ENCODE results near the gene NGDN.
"Not testable (repeated sequence)": the region's sequence is repeated elsewhere in the genome, so short reads cannot be mapped to it uniquely, and the experiment has no call there.

Gene NGDN

GRCh38 chr14:23445773-23446172, 23.7 kb upstream of the NGDN start:
- no peak for DNase-seq (ENCODE audit: low spot score in 2 of 2)

GRCh38 chr14:23446291-23446851, 23.1 kb upstream of the NGDN start:
- Histone ChIP-seq H3K4me1 (no peaks in the 10 kb centered on the region), H3K4me3 (no peak overlapping the region), H3K27me3 (ENCODE audit: low read depth) (peaks cover 9% of the 10 kb centered on the region), H3K9me3 (no peaks in the 10 kb centered on the region), H3K36me3 (replicated peaks) (no peaks in the 10 kb centered on the region)
- no peak for DNase-seq (ENCODE audit: low spot score in 2 of 2)
- in situ Hi-C loops (cut with MboI; ENCODE audit: low sequenced_read_pairs): no loop called here

More at GRCh38 chr14:23445773-23446172, 23.7 kb upstream of the NGDN start:
- Histone ChIP-seq H3K27me3 (ENCODE audit: low read depth) (peaks cover 4% of the 10 kb centered on the region), H3K9me3 (no peaks in the 10 kb centered on the region), H3K36me3 (replicated peaks) (no peaks in the 10 kb centered on the region), H3K4me1 (no peaks in the 10 kb centered on the region), H3K4me3 (no peak overlapping the region)
- in situ Hi-C loops (cut with MboI; ENCODE audit: low sequenced_read_pairs): no loop called here

- in situ Hi-C loops (cut with MboI; ENCODE audit: low sequenced_read_pairs): no loop called here
- no peaks in the 10 kb centered on the region for H3K36me3 ChIP-seq (replicated peaks)
Measured at GRCh38 chr14:23447361-23448350, 21.8 kb upstream of the NGDN start.

GRCh38 chr14:23449314-23449713, 20.2 kb upstream of the NGDN start:
- no peaks in the 10 kb centered on the region for H3K9me3 ChIP-seq
- H3K4me3 ChIP-seq: no peak overlapping the region
- in situ Hi-C loops (cut with MboI; ENCODE audit: low sequenced_read_pairs): no loop called here
- H3K36me3 ChIP-seq (replicated peaks): no peaks in the 10 kb centered on the region
- no peak for DNase-seq (ENCODE audit: low spot score in 2 of 2)
- H3K4me1 ChIP-seq: no peaks in the 10 kb centered on the region
- H3K27me3 ChIP-seq (ENCODE audit: low read depth): peaks cover 11% of the 10 kb centered on the region

More at GRCh38 chr14:23447361-23448350, 21.8 kb upstream of the NGDN start:
- no peaks in the 10 kb centered on the region for H3K9me3 ChIP-seq
- H3K4me1 ChIP-seq: no peaks in the 10 kb centered on the region
- H3K4me3 ChIP-seq: no peak overlapping the region
- H3K27me3 ChIP-seq (ENCODE audit: low read depth): peaks cover 11% of the 10 kb centered on the region
- no peak for DNase-seq (ENCODE audit: low spot score in 2 of 2)

- Histone ChIP-seq H3K4me1 (no peaks in the 10 kb centered on the region), H3K27me3 (ENCODE audit: low read depth) (peaks cover 11% of the 10 kb centered on the region), H3K36me3 (replicated peaks) (no peaks in the 10 kb centered on the region), H3K4me3 (no peak overlapping the region), H3K9me3 (no peaks in the 10 kb centered on the region)
- in situ Hi-C loops (cut with MboI; ENCODE audit: low sequenced_read_pairs): no loop called here
- no peak for DNase-seq (ENCODE audit: low spot score in 2 of 2)
Measured at GRCh38 chr14:23450379-23450778, 19.1 kb upstream of the NGDN start.

GRCh38 chr14:23452237-23452636, 17.3 kb upstream of the NGDN start:
- H3K36me3 ChIP-seq (replicated peaks): no peaks in the 10 kb centered on the region
- H3K4me3 ChIP-seq: no peak overlapping the region
- DNase-seq (ENCODE audit: low spot score in 2 of 2): no peak
- in situ Hi-C loops (cut with MboI; ENCODE audit: low sequenced_read_pairs): no loop called here
- no peaks in the 10 kb centered on the region for H3K4me1 ChIP-seq
- H3K27me3 ChIP-seq (ENCODE audit: low read depth): peaks cover 11% of the 10 kb centered on the region
- H3K9me3 ChIP-seq: no peaks in the 10 kb centered on the region

GRCh38 chr14:23454445-23454856, 15.1 kb upstream of the NGDN start:
- no peaks in the 10 kb centered on the region for H3K36me3 ChIP-seq (replicated peaks)
- no peak overlapping the region for H3K4me3 ChIP-seq
- H3K27me3 ChIP-seq (ENCODE audit: low read depth): peaks cover 7% of the 10 kb centered on the region; the same call in 1 of the 2 replicates
- no peaks in the 10 kb centered on the region for H3K4me1 ChIP-seq
- DNase-seq (ENCODE audit: low spot score in 2 of 2): no peak
- in situ Hi-C loops (cut with MboI; ENCODE audit: low sequenced_read_pairs): no loop called here
- H3K9me3 ChIP-seq: no peaks in the 10 kb centered on the region

GRCh38 chr14:23456883-23457586, 12.5 kb upstream of the NGDN start:
- H3K36me3 ChIP-seq (replicated peaks); DNase-seq (ENCODE audit: low spot score in 2 of 2); H3K4me3 ChIP-seq; H3K9me3 ChIP-seq; in situ Hi-C loops (cut with MboI; ENCODE audit: low sequenced_read_pairs); H3K4me1 ChIP-seq; H3K27me3 ChIP-seq (ENCODE audit: low read depth): not testable (repeated sequence)

- Histone ChIP-seq H3K36me3 (replicated peaks) (no peaks in the 10 kb centered on the region), H3K4me1 (no peaks in the 10 kb centered on the region), H3K9me3 (no peaks in the 10 kb centered on the region), H3K4me3 (no peak overlapping the region), H3K27me3 (ENCODE audit: low read depth) (no peaks in the 10 kb centered on the region; the same call in 1 of the 2 replicates)
- in situ Hi-C loops (cut with MboI; ENCODE audit: low sequenced_read_pairs): no loop called here
- DNase-seq (ENCODE audit: low spot score in 2 of 2): no peak
Measured at GRCh38 chr14:23457587-23458445, 11.7 kb upstream of the NGDN start.

- no peaks in the 10 kb centered on the region for H3K36me3 ChIP-seq (replicated peaks)
- no peak for DNase-seq (ENCODE audit: low spot score in 2 of 2)
- H3K9me3 ChIP-seq: no peaks in the 10 kb centered on the region
- H3K4me1 ChIP-seq: no peaks in the 10 kb centered on the region
- in situ Hi-C loops (cut with MboI; ENCODE audit: low sequenced_read_pairs): no loop called here
- H3K27me3 ChIP-seq (ENCODE audit: low read depth): no peaks in the 10 kb centered on the region; the same call in 1 of the 2 replicates
- H3K4me3 ChIP-seq: no peak overlapping the region
Measured at GRCh38 chr14:23460960-23461359, 8.5 kb upstream of the NGDN start.

GRCh38 chr14:23464700-23465099, 4.8 kb upstream of the NGDN start:
- H3K9me3 ChIP-seq: 0 out of 2 replicates have a peak, but pooled peaks cover 5% of the 10 kb centered on the region
- H3K36me3 ChIP-seq (replicated peaks): no peaks in the 10 kb centered on the region
- H3K4me3 ChIP-seq: no peak overlapping the region
- no peak for DNase-seq (ENCODE audit: low spot score in 2 of 2)
- in situ Hi-C loops (cut with MboI; ENCODE audit: low sequenced_read_pairs): no loop called here
- H3K27me3 ChIP-seq (ENCODE audit: low read depth): no peaks in the 10 kb centered on the region
- peaks cover 4% of the 10 kb centered on the region; the same call in 1 of the 2 replicates for H3K4me1 ChIP-seq

- Histone ChIP-seq H3K4me3 (no peak overlapping the region), H3K4me1 (peaks cover 4% of the 10 kb centered on the region; the same call in 1 of the 2 replicates), H3K27me3 (ENCODE audit: low read depth) (no peaks in the 10 kb centered on the region), H3K36me3 (replicated peaks) (no peaks in the 10 kb centered on the region), H3K9me3 (0 out of 2 replicates have a peak, but pooled peaks cover 5% of the 10 kb centered on the region)
- in situ Hi-C loops (cut with MboI; ENCODE audit: low sequenced_read_pairs): no loop called here
- DNase-seq (ENCODE audit: low spot score in 2 of 2): no peak
Measured at GRCh38 chr14:23465261-23465660, 4.2 kb upstream of the NGDN start.

GRCh38 chr14:23468704-23469126, 788 bp upstream of the NGDN start:
- peaks cover 4% of the 10 kb centered on the region; the same call in 1 of the 2 replicates for H3K4me1 ChIP-seq
- H3K36me3 ChIP-seq (replicated peaks): peaks cover 26% of the 10 kb centered on the region
- no peaks in the 10 kb centered on the region for H3K27me3 ChIP-seq (ENCODE audit: low read depth)
- H3K4me3 ChIP-seq: peak overlapping the region; percentile 80
- DNase-seq (ENCODE audit: low spot score in 2 of 2): no peak
- in situ Hi-C loops (cut with MboI; ENCODE audit: low sequenced_read_pairs): no loop called here
- H3K9me3 ChIP-seq: 0 out of 2 replicates have a peak, but pooled peaks cover 5% of the 10 kb centered on the region
